CD4-positive, alpha-beta T cell treated with Interleukin-1 beta for 1 hour (primary cell): ENCODE results near the gene PDE4D.

Experiments used
- DNase-seq, 2 donors: peaks; one replicate each; pipeline ENCODE4 v3.0.0-alpha.2; 2020 to 2022

The PDE4D gene

GRCh38 chr5:59125011-59125961, 768.2 kb downstream of the PDE4D start:
- peak in 1 of 2 donors; percentile 20 for DNase-seq

- DNase-seq, result peak in 1 of 2 donors; percentile 49
Measured at GRCh38 chr5:59123595-59124561, 769.6 kb downstream of the PDE4D start.

DNA sequence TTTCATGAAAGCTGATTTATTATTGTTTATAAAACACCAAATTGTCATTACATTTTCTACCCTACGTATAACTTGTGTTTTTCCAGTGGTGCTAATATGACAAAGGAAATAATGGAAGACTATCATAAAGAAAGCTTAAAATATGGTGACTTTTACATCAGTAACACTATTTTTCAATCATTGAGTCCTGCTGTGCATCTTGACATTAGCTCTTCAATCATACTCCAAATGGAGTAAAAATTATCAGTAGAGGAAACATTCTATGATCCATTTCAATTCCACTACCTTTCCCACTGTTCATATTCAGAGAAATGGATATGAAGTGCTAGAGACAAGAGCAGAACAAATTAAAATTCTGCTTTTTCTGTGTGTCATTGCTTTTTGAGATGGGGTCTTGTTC, 774.0 kb downstream of the PDE4D start:
- no peak for DNase-seq

- no peak for DNase-seq
Measured at GRCh38 chr5:59117320-59117719, 776.2 kb downstream of the PDE4D start.

DNA sequence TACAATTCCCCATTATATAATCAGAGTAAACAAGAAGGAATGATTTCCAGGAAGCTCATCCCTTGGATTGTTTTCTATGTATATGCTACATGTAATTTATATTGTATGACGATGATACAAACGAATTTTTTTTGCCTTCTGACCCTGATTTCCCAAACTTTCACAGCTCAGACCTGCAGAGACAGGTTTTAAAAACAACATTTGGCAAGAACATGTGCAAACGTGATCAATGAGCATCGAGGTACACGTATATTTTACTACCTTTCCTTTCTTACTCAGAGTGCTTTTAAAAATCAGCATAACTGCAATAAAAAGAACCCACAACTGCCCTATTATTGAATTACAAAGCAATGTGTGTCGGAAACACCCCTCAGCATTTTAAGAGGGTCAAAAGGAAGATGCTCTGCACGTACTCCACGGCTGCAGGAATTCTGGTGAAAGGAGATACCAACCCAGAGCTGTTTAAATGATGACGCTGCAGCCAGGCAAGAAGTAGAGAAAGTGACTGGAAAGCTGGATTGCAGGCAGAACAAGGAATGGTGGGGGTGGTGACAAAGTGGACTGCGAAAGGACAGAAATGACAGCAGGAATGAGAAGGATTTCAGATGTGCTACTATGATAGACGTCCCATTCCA, 777.2 kb downstream of the PDE4D start:
- DNase-seq, result no peak

DNA sequence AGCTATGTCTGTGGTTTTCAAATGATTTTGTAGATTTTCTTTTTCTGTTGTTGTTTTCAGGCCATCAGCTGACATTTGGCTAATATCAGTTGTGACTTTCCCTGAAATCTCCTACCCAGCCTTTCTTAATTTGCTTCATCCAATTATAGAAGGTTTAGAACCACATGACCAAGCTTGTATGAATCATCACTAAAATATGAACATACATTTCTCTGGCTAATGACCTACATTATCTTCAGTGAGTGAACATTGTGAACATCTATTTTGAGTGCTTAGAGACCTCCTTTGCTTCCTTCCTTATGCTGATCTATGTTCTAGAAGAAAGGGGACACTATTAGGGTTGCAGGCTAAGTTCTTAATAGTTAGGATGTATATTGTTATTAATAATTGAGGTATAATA, 778.2 kb downstream of the PDE4D start:
- DNase-seq, result no peak

DNA sequence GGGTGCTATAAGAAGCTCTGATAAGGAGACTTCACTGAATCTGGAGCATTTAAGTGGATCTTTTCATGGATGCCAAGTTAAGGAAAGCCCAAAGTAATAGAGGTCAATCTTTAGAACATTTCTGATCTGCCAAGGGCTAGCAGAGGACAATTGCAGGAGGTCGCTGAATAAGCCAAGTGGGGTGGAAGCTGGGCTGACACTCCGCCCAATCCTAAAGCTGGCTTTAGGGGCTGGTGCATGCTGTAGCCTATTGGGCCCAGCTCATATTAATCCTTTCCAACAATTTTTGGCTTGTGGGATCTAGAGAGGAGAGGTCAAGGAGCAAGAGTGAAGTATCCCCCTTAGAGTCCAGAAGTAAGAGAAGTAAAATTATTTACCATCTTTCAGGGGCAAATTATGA, 784.1 kb downstream of the PDE4D start:
- DNase-seq, result no peak

GRCh38 chr5:59107692-59108091, 785.8 kb downstream of the PDE4D start:
- DNase-seq, result no peak

DNA sequence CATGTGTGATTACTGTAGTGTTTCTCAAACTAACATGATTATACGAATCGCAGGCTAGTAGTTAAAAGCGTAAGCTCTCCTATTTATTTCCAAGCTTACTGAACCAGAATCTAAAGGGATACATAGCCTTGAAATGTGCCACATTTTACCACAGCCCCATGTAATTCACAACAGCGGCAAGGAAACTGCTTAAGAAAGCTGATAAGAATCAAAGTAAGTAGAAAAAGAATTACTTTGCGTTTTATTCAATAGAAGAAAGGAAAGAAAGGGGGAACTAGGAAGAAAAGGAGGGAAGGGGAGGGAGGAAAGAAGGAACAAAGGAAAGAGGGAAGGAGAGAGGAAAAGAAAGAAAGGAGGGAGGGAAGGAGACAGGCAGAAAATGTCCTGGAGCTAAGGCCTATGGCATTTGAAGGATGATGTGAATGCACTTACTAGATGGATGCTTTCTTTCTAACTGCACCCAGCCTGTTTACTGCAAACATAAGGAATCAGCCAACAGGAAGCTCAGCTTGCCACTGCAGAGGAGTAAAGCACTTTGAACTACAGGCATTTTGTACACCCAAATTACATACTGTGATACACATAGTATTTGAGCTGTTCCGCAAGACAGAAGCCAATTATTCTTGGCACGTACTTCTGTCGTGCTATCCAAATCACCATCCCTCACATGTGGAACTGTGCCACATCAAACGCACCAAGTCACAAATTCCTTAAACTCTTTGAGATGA, 789.0 kb downstream of the PDE4D start:
- no peak for DNase-seq

DNA sequence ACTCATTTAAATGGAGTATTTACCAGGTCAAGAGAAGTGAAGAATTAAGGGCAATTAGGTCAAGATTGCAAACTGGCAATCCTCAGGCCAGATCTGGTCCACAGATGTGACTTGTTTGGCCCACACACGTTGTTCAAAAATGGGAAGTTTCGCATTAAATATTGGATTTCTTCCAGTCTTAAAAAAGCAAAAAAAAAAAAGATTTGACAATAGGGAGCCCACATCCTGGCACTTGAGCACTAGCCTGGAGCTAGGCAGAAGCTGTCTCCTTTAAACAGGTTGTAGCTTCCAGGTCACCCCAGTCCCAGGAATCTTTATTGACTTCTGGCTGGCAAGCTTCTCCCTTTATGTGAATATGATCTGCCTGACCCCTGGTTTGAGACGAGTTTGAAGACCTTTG, 790.2 kb downstream of the PDE4D start:
- DNase-seq, result no peak

DNA sequence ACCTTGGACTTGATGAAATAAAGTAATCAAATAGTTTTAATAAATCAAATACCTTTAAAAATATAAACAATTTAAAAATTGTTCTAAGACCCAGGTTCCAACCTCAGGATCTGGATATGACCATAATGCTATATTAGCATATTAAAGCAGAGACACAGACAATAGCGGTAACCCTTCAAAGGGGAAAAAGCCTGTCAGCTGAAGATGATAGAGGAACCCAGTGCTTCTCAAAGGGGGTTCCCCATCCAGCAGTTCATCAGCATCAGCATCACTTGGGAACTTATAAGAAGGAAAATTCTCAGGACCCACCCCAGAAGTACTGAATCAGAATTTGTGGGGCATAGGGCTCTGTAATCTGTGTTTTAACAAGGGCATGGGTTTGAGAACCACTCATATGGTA, 791.1 kb downstream of the PDE4D start:
- no peak for DNase-seq

DNA sequence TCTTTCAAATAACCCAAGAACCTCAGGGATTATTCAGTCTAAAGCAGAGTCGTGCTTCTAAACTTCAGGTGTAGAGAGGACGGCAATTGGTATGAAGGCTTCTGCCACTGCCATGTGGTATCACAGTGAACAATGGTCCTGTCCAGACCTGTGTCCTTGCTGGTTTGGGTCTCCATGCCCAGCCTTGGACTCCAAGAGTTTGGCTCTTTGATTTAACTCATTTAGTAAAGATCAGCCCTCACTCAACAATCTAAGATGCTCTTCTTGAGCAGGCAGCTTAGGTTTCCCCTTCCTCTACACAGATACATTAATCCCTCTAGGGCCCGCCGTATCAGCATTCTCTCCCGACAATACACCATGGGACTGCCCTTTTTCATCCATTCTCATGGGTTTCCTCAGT, 792.7 kb downstream of the PDE4D start:
- no peak for DNase-seq

DNA sequence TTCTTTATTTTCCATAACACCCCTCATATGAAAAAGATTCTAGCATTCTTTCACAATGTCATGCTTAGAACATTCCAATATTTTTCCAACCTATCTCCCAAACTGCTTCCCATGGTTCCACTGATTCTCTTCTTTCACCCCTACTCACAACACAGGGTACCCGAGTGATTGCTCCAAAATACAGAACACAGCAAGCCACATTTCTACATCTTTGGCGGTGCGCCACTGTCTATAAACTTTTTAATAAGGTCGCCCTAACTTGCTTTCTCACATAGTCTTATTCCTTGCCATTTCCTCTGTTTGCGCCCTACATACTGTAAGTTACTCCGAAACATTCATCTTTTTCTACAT, 793.6 kb downstream of the PDE4D start:
- no peak for DNase-seq

DNA sequence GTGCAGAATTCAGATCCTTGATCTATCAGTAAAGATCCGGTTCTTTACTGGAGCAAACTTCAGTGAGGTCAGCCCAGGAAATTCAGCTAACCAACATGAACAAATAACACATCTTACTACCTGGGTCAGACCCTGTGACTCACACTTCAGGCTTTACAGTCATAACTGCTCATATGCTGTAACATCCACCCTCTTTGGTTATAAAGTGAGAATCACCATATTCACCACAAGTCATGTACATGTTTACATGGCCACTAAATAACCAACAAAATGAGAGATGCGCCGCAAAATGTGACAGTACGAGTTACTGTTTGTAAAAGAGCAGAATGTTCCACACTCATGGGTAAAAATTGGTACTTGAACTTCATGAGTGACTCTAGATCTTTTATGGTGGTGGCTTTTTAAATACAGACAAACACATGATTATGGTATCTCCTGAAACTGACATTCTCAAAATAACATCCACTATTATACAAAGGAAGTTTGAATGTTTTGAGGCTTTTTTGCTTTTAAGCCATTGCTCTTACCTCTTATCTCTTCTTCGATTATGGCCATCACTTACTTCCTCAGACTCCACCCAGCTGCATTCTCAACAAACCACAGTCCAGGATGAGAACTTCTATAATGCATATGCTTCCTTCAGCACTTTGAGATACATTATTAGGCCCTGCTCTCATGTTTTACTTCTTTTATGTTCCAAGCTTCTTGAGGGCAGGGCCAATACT, 794.1 kb downstream of the PDE4D start:
- peak; percentile 46 to 70 for DNase-seq

GRCh38 chr5:59098743-59099142, 794.8 kb downstream of the PDE4D start:
- no peak for DNase-seq

DNA sequence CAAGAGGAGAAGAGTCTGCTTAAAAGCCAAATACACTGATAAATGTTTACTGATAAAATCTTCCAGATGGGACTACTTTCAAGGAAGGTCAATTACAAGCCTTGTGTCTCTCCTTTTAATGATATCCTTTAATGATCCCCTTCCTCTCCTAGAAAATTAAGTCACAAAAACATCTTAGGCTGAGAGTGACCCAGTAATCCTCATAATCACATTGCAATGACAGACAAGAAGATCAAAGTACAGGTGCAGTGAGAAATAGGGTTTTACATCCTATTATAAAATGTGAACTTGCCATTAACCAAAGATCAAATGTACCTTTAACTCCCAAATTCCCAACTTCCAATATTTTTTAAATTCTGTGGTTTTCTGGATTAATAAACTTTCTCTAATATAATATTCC, 795.8 kb downstream of the PDE4D start:
- DNase-seq, result no peak

DNA sequence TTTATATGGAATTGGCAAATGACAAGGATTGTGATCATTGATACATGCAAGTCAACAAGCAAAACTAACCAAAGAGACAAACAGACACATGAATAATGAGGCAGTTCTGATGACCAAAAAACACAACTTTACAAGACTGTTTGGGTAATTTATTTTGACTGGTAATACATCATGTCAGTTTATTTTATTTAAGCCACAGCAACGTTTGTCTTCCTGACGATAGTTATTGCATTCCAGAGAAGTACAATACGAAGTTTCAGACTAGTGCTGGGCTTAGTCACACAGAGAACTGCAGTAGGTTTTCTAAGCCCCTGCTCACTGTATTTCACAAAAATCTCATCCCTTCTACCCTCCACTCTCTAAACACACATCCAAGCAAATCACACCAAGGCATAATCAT, 796.4 kb downstream of the PDE4D start:
- DNase-seq, result no peak

DNA sequence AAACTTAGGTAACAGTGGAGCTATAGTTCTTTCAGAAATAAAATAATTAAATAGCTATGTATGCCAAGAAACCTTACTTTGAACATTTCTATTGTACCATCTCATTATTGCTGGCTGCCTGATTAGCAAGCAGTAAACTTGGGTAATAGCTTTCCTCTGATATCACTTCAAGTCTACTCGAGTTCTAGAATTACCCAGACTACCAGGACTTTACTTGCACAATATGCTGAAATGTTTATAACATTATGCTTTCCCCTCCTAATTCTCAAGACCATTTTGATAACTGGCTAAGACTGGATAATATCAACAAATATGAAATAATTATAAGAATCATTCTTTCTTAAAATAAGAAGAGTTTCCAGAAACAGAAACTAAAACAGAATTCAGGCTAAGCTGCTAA, 798.0 kb downstream of the PDE4D start:
- no peak for DNase-seq

DNA sequence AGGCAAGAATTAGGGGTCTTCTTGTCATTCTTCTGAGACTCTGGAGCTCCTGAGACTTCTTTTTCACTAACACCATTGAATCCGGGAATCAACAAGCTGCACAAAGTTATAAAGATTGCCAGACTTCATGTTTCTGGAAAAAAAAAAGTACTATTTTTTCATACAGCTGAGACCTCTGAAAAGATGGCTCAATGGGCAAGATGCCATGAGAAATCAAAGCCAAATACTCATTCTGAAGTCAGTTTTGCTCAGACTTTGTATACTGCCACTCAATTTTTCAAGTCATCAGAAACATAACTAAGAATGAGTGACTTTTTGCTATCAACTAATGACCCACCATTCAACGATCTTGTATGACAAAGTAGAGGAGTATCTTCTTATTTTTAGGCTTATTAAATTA, 798.7 kb downstream of the PDE4D start:
- DNase-seq, result no peak

GRCh38 chr5:59093329-59093728, 800.2 kb downstream of the PDE4D start:
- DNase-seq, result no peak

DNA sequence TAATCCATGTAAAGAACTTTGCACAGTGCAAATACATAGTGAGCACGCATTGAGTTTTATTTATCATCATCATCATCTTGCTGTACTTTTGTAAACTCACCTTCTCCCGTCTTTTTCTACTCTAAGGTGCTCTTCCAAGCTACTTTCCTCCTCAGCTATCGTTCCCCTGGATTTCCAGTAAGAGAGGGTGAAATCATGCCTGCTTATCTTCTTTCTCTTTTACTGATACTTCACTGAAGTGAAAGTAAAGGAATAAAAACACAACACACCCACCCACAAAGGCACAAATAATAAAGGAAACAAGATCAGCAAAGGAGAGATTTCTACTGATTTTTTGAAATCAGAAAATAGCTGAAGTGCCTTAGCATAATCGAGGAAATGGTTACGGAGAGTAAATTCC, 800.8 kb downstream of the PDE4D start:
- no peak for DNase-seq

GRCh38 chr5:59091965-59092364, 801.6 kb downstream of the PDE4D start:
- no peak for DNase-seq
